GM15510 (cell line): Measurements from ENCODE around the gene OSBP2.

ENCODE experiments used
- POLR2A ChIP-seq: IDR thresholded peaks from 3 replicates; pipeline ENCODE4 v1.6.1; 2011; ENCODE audit warnings: borderline replicate concordance; ENCODE audit not compliant: insufficient read length; ENCODE audit errors: extremely low read depth

Gene OSBP2

DNA sequence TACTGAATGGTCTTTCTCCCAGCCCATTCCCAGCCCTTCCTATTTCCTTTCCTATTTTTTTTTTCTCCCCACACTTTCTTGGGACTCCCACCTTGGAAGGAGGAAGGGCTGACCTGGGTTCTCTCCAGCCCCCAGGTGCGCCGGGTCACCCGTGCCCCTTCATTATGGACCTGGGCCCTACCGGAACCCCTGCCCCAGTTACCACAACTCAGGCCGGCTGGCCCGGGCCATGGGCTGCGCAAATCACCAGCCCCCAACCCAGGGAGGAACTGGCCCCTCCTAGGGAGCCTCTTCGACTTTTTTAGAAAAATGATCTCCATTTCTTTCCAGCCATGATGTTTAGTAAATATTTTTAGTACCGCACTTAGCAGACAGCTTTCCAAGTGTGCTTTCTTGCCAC lies 211.7 kb downstream of the OSBP2 start:
- TF ChIP-seq POLR2A = no peak

GRCh38 chr22:30906946-30907345 lies 212.3 kb downstream of the OSBP2 start:
- TF ChIP-seq POLR2A = no peak

- no peak for TF ChIP-seq POLR2A
Measured at GRCh38 chr22:30908051-30908461, 213.4 kb downstream of the OSBP2 start.

DNA sequence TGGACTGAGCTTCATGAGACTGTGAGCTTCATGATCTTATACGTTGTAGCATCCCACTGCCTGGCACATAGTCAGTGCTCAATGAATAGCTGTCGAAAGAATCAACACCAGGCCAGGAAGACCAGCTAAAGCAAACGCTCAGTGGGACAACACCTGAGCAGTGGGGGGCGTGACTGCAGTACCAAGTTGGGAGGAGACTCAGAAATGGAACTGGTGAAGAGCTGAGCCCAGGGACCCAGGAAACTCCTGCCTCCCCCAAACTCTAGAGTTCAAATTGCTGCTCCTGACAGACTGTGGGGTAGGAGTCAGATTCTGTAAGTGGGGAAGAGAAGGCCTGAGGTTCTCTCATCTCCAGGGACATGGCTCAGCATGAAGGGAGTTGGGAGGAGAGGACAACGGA lies 214.6 kb downstream of the OSBP2 start:
- TF ChIP-seq POLR2A = no peak

GRCh38 chr22:30910358-30910757 lies 215.7 kb downstream of the OSBP2 start:
- no peak for TF ChIP-seq POLR2A

DNA sequence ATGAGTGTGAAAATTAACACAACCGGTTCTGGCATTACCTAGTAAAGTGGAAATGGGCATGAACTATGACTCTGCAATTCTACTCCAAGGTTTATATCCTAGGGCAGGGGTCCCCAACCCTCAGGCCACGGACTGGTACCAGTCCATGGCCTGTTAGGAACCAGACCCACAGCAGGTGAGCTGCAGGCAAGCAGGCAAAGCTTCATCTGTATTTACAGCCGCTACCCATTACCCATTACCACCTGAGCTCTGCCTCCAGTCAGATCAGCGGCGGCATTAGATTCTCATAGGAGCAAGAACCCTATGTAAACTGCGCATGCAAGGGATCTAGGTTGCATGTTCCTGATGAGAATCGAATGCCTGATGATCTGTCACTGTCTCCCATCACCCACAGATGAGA lies 224.1 kb downstream of the OSBP2 start:
- no peak for TF ChIP-seq POLR2A

DNA sequence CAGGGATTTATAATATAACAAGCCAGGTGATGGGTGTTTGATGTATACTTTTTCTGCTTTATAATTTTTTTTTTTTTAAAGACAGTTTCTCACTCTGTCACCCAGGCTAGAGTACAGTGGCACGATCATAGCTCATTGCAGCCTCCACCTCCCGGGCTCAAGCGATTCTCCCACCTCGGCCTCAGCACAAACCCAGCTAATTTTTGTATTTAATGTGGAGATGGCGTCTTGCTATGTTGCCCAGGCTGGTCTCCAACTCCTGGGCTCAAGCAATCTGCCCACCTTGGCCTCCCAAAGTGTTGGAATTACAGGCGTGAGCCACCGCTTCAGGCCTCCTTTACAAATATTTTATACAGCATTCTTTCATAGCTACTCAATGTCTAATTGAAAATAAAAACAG lies 225.3 kb downstream of the OSBP2 start:
- no peak for TF ChIP-seq POLR2A

- no peak for TF ChIP-seq POLR2A
Measured at GRCh38 chr22:30920407-30920806, 225.7 kb downstream of the OSBP2 start.

GRCh38 chr22:30921108-30921507 lies 226.4 kb downstream of the OSBP2 start:
- no peak for TF ChIP-seq POLR2A

GRCh38 chr22:30922151-30922611 lies 227.5 kb downstream of the OSBP2 start:
- peak; percentile 62 for TF ChIP-seq POLR2A

DNA sequence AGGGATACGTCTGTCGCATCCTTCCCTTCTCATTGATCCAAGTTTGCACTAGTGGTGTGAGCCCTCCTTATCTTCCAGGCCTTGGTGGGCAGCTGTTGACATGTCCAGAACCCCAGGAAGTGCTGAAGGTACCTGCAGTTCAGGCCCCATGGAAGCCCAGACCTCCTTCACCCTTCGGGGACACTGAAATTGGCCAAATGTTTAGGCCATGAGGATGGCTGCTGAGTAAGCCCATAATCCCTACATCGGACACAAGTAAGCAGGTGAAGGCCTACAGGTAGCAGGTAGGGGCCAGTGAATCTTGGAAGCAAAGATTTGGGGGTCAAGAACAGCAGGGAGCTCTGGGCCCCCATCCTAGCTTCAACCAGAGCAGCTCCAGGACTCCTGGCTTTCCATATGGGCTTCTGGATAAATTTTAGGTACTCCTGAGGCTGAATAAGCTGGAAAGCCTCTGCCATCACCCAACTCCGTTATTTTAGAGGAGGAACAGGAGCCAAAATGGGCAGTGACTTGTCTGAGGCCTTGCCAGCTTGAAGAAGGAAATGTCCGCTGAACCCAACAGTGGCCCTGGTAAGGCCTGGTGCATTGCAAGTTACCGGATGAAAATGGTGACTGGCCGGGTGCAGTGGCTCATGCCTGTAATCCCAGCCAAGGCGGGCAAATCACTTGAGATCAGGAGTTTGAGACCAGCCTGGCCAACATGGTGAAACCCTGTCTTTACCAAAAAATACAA lies 228.7 kb downstream of the OSBP2 start:
- no peak for TF ChIP-seq POLR2A

DNA sequence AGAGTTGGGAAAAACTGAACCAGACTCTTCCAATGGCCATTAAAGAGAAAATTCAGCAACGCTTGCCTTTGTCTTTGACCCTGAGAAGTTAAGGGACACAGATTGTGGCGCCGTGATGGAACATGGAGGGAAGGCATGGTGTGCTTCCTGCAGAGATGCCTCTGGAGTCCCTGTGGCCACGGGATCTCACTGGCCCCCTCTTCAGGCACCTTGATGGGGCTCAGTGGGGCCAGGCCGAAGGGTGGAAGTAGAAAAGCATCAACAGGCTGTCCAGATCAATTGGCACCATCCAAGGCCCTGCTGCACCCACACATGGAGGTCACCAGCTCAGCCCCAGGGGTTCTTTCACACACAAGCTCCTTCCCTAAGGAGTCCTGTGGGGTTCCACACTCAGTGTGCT lies 231.0 kb downstream of the OSBP2 start:
- no peak for TF ChIP-seq POLR2A

- TF ChIP-seq POLR2A = no peak
Measured at GRCh38 chr22:30926706-30927105, 232.0 kb downstream of the OSBP2 start.

GRCh38 chr22:30927806-30928205 lies 233.1 kb downstream of the OSBP2 start:
- TF ChIP-seq POLR2A = no peak

DNA sequence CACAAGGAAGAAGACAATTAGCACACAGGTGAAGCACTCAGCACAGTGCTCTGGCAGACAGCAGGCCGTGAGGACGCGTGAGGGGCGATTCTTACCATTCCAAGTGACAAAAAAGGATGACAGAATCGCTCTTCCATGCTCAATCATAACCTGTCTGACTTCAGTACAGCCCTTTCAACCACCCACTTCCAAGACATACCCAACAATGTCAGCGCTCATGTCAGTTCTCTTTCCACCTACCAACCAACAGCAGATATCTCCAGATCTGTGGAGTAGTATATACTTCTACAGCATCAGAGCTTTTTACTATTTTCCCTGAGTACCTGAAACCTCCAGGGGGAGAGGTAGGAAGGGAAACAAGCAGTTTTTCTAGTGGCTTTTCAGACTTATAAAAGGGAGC lies 233.7 kb downstream of the OSBP2 start:
- TF ChIP-seq POLR2A = no peak

DNA sequence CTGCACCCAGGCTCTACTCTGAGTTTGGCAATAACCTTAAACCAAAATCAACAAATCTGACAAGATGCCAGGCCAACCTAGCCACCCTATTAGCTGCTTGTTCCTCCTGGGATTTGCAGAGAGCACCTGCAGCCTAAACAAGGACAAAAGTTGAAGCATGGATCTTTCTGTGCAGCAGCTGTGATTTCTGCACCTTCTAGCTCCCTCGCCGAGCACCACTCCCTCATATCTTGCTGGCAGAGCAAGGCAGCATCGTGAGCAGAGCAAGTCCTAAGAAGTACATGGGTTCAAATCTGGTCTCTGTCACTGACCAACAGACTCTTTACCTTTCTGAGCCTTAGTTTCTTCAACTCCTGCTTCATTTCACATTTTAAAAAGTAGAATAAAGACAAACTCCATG lies 235.6 kb downstream of the OSBP2 start:
- no peak for TF ChIP-seq POLR2A

- TF ChIP-seq POLR2A = no peak
Measured at GRCh38 chr22:30931541-30932300, 237.0 kb downstream of the OSBP2 start.

DNA sequence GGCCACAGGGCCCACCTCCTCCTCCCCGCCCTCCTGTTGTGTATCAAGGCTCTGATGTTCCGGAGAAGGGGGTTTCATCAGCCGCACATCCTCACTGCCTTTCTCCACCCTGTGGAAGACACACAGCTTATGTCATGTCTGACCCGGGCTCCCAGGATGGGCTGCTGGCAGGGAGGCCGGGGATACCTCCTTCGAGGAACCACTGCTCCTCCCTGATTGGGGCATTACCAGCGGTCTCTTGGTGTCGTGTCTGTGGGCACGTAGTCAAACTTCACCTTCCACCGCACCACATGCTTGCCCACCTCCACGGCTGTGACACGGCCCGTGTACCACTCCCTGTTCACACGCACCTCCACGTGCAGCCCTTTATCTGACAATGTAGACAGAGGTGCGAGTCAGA lies 238.0 kb downstream of the OSBP2 start:
- no peak for TF ChIP-seq POLR2A
